C4-2B (cell line): ENCODE measurements around the gene ZNF195.
"Not testable (repeated sequence)": the region's sequence is repeated elsewhere in the genome, so short reads cannot be mapped to it uniquely, and the experiment has no call there.

Experiments used
- ZFX ChIP-seq: fragments of 450-650 bp; IDR thresholded peaks from 2 replicates; pipeline ENCODE4 v1.6.1; 2017
- TF ChIP-seq, protein P1 (sequence below): fragments of 450-650 bp; conservative IDR thresholded peaks from 2 replicates; pipeline ENCODE4 v1.5.1; 2017; ENCODE audit warnings: mild to moderate bottlenecking

DNA sequence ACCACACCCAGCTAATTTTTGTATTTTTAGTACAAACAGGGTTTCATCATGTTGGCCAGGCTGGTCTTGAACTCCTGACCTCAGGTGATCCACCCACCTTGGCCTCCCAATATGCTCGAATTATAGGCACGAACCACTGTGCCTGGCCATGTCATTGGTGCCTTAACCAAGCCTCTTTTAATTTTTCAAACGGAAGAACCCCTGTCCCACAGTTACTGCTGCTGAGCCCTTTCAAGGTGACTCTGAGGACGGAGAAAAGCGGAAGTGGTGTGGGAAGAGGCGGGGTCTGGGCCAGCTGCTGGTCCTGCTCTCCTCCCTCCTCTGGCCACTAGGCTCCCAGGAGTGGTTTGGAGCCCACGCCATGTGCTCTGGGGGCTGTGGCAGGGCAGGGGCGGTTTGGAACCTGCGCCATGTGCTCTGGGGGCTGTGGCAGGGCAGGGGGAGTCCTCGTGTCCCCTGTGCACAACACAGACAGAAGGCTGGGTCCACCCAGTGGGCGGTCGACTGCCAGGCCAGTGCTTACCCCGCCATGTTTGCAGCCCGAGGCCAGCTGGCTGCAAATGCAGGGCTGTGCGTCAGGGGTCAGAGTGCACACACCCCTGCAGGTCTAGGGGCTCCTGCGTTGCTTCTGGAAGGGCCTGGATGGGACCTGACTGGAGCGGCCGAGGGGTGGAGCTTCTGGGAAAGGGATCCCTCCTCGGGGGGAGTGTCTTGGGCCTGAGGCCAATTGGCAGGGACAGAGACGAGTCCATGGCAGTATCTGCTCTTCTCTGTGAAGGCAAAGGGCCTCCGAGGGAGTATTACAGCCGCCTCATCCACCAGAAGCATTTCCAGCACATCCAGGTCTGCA lies 25.4 kb upstream of the ZNF195 start:
- TF ChIP-seq, protein P1, sequence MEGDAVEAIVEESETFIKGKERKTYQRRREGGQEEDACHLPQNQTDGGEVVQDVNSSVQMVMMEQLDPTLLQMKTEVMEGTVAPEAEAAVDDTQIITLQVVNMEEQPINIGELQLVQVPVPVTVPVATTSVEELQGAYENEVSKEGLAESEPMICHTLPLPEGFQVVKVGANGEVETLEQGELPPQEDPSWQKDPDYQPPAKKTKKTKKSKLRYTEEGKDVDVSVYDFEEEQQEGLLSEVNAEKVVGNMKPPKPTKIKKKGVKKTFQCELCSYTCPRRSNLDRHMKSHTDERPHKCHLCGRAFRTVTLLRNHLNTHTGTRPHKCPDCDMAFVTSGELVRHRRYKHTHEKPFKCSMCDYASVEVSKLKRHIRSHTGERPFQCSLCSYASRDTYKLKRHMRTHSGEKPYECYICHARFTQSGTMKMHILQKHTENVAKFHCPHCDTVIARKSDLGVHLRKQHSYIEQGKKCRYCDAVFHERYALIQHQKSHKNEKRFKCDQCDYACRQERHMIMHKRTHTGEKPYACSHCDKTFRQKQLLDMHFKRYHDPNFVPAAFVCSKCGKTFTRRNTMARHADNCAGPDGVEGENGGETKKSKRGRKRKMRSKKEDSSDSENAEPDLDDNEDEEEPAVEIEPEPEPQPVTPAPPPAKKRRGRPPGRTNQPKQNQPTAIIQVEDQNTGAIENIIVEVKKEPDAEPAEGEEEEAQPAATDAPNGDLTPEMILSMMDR: not testable (repeated sequence)
- TF ChIP-seq ZFX: not testable (repeated sequence)
